H9 (cell line): ENCODE data around the gene SLC2A11. TPM values are rescaled to one million over a fixed set of nuclear protein-coding genes. Genes with fewer than 3 reads are reported as not detected.

Experiments used
- DNase-seq: peaks from one replicate; pipeline ENCODE4 v3.0.0-alpha.2; 2017
- H2AFZ ChIP-seq: one replicate; pipeline ENCODE4 v1.6.1; 2013; ENCODE audit warnings: mild to moderate bottlenecking, low read length, control low read depth, moderate library complexity
- H2AK5ac ChIP-seq: 2 replicates; pipeline ENCODE4 v1.6.1; 2013; ENCODE audit warnings: low read length, control low read depth, mixed read lengths; ENCODE audit not compliant: insufficient read length
- H2BK120ac ChIP-seq: one replicate; pipeline ENCODE4 v1.6.1; 2013; ENCODE audit warnings: low read depth, mild to moderate bottlenecking, low read length, control low read depth, inconsistent platforms; ENCODE audit not compliant: poor library complexity, severe bottlenecking
- H2BK12ac ChIP-seq: 2 replicates; pipeline ENCODE4 v1.6.1; 2013; ENCODE audit warnings: low read length, control low read depth, mixed read lengths, low read depth; ENCODE audit not compliant: insufficient read length
- H2BK15ac ChIP-seq: 2 replicates; pipeline ENCODE4 v1.6.1; 2013; ENCODE audit warnings: low read depth, low read length, control low read depth
- H2BK20ac ChIP-seq: one replicate; pipeline ENCODE4 v1.6.1; 2013; ENCODE audit warnings: low read depth, mild to moderate bottlenecking, low read length, control low read depth, inconsistent platforms; ENCODE audit not compliant: poor library complexity, severe bottlenecking
- H2BK5ac ChIP-seq: 2 replicates; pipeline ENCODE4 v1.6.1; 2013; ENCODE audit warnings: low read length, control low read depth, mixed read lengths; ENCODE audit not compliant: insufficient read length
- H3K14ac ChIP-seq: 2 replicates; pipeline ENCODE4 v1.6.1; 2013; ENCODE audit warnings: low read length, control low read depth; ENCODE audit not compliant: insufficient read depth
- H3K18ac ChIP-seq: 2 replicates; pipeline ENCODE4 v1.6.1; 2013; ENCODE audit warnings: low read depth, mild to moderate bottlenecking, mixed read lengths, low read length, control low read depth; ENCODE audit not compliant: insufficient read length
- H3K23ac ChIP-seq: 2 replicates; pipeline ENCODE4 v1.6.1; 2013; ENCODE audit warnings: low read length, control low read depth, mixed read lengths, low read depth; ENCODE audit not compliant: insufficient read length
- H3K23me2 ChIP-seq: 2 replicates; pipeline ENCODE4 v1.6.1; 2013; ENCODE audit warnings: low read depth, mild to moderate bottlenecking, mixed read lengths, low read length, control low read depth; ENCODE audit not compliant: insufficient read length, poor library complexity, severe bottlenecking
- H3K27ac ChIP-seq: 2 replicates; pipeline ENCODE4 v1.5.1; 2013; ENCODE audit warnings: low read length, control low read depth, mixed read lengths, low read depth; ENCODE audit not compliant: insufficient read length
- H3K27me3 ChIP-seq: 2 replicates; pipeline ENCODE4 v1.6.1; 2013; ENCODE audit warnings: low read length, control low read depth, inconsistent platforms; ENCODE audit not compliant: insufficient read depth
- H3K4ac ChIP-seq: 2 replicates; pipeline ENCODE4 v1.6.1; 2013; ENCODE audit warnings: low read depth, mild to moderate bottlenecking, control low read depth, inconsistent platforms, low read length, moderate library complexity
- H3K4me1 ChIP-seq: 2 replicates; pipeline ENCODE4 v1.6.1; 2013; ENCODE audit warnings: low read length, control low read depth, inconsistent platforms; ENCODE audit not compliant: insufficient read depth
- H3K4me2 ChIP-seq: 2 replicates; pipeline ENCODE4 v1.6.1; 2013; ENCODE audit warnings: low read length, control low read depth, mixed read lengths; ENCODE audit not compliant: insufficient read length, insufficient read depth
- H3K56ac ChIP-seq: 2 replicates; pipeline ENCODE4 v1.6.1; 2013; ENCODE audit warnings: low read depth, mild to moderate bottlenecking, mixed read lengths, low read length, control low read depth; ENCODE audit not compliant: insufficient read length
- H3K79me1 ChIP-seq: 2 replicates; pipeline ENCODE4 v1.6.1; 2013; ENCODE audit warnings: low read depth, mild to moderate bottlenecking, moderate library complexity, low read length, control low read depth, inconsistent platforms; ENCODE audit not compliant: insufficient read depth, poor library complexity, severe bottlenecking
- H3K79me2 ChIP-seq: 2 replicates; pipeline ENCODE4 v1.6.1; 2013; ENCODE audit warnings: low read length, control low read depth, inconsistent platforms; ENCODE audit not compliant: insufficient read depth
- H3K9ac ChIP-seq: 2 replicates; pipeline ENCODE4 v1.6.1; 2013; ENCODE audit warnings: low read length, control low read depth, mixed read lengths; ENCODE audit not compliant: insufficient read length; ENCODE audit errors: extremely low read depth
- H3K9me3 ChIP-seq: one replicate; pipeline ENCODE4 v1.6.1; 2013; ENCODE audit warnings: low read depth, low read length, inconsistent platforms; ENCODE audit not compliant: control insufficient read depth
- H3T11ph ChIP-seq: one replicate; pipeline ENCODE4 v1.6.1; 2013; ENCODE audit warnings: mild to moderate bottlenecking, low read length, control low read depth, inconsistent platforms
- H4K20me1 ChIP-seq: one replicate; pipeline ENCODE4 v1.6.1; 2013; ENCODE audit not compliant: control insufficient read depth, insufficient read length, insufficient read depth
- H4K5ac ChIP-seq: 2 replicates; pipeline ENCODE4 v1.6.1; 2013; ENCODE audit warnings: low read depth, mild to moderate bottlenecking, mixed read lengths, low read length, control low read depth; ENCODE audit not compliant: insufficient read length
- H4K8ac ChIP-seq: replicated peaks from 2 replicates; pipeline ENCODE4 v1.6.1; 2013; ENCODE audit warnings: low read length, control low read depth, mixed read lengths, low read depth; ENCODE audit not compliant: insufficient read length
- H4K91ac ChIP-seq: 2 replicates; pipeline ENCODE4 v1.6.1; 2013; ENCODE audit warnings: low read depth, mild to moderate bottlenecking, moderate library complexity, mixed read lengths, low read length, control low read depth; ENCODE audit not compliant: insufficient read length
- H3K27ac Mint-ChIP-seq, 3 experiments: 2 replicates in 2 of 3; 3 replicates in 1 of 3; pipeline ENCODE4 v1.8.0; 2020 to 2021; ENCODE audit warnings: mixed read lengths in 3 of 3, mild to moderate bottlenecking in 1 of 3, moderate library complexity in 1 of 3
- H3K27me3 Mint-ChIP-seq: 2 replicates; pipeline ENCODE4 v1.8.0; 2021; ENCODE audit warnings: low read depth, mild to moderate bottlenecking, moderate library complexity, mixed read lengths
- H3K36me3 Mint-ChIP-seq, 3 experiments: 2 replicates in 2 of 3; 3 replicates in 1 of 3; pipeline ENCODE4 v1.8.0; 2020 to 2021; ENCODE audit warnings: low read depth in 3 of 3, mixed read lengths in 3 of 3; ENCODE audit not compliant: insufficient read depth in 1 of 3
- H3K4me1 Mint-ChIP-seq, 2 experiments: 2 replicates each; pipeline ENCODE4 v1.8.0; 2020; ENCODE audit warnings: mixed read lengths in 2 of 2
- H3K4me3 Mint-ChIP-seq, 2 experiments: 2 replicates in 1 of 2; 3 replicates in 1 of 2; pipeline ENCODE4 v1.8.0; 2020 to 2021; ENCODE audit warnings: mild to moderate bottlenecking in 2 of 2, mixed read lengths in 2 of 2, moderate library complexity in 1 of 2
- H3K9me3 Mint-ChIP-seq, 2 experiments: 2 replicates in 1 of 2; 3 replicates in 1 of 2; pipeline ENCODE4 v1.8.0; 2020; ENCODE audit warnings: mild to moderate bottlenecking in 2 of 2, mixed read lengths in 2 of 2, moderate library complexity in 1 of 2
- CTCF ChIP-seq: fragments of 200-600 bp; sonication (generic); conservative IDR thresholded peaks from 3 replicates; pipeline ENCODE4 v1.8.0; 2021; ENCODE audit warnings: antibody characterized with exemption, mild to moderate bottlenecking
- WGBS: extraction: QIAGEN DNeasy Blood & Tissue Kit; methylation state at CpG from one replicate; pipeline ENCODE4 v1.1.7; 2013; ENCODE audit warnings: missing lambda C conversion rate, low lambda C conversion rate, mixed read lengths; ENCODE audit not compliant: insufficient read length; ENCODE audit errors: extremely low coverage; 5-methylcytosine and 5-hydroxymethylcytosine counted together
- total RNA-seq: library from RNA; stranded (reverse); gene quantifications from 2 replicates; pipeline ENCODE4 v1.2.1, GENCODE V29; 2021

SLC2A11 gene
- total RNA-seq, 1 experiment from 2014 or later, result 15.0 TPM

GRCh38 chr22:23903328-23903971 is 45.8 kb downstream of the SLC2A11 start:
- Mint-ChIP-seq H3K4me1 (peaks cover 26 to 33% of the 10 kb centered on the region in 2 experiments), H3K9me3 (peaks cover 14 to 24% of the 10 kb centered on the region in 2 experiments), H3K27me3 (peaks cover 31% of the 10 kb centered on the region), H3K4me3 (no peak overlapping the region), H3K36me3 (peaks cover 21 to 30% (median 26%) of the 10 kb centered on the region in 3 experiments), H3K27ac (no peak overlapping the region)
- no peak overlapping the region for H3K14ac ChIP-seq
- H3K27ac ChIP-seq, result no peak overlapping the region
- H3K9me3 ChIP-seq, result no peaks in the 10 kb centered on the region
- H3K23me2 ChIP-seq, result no peaks in the 10 kb centered on the region
- no peak overlapping the region for H3K4me2 ChIP-seq
- no peaks in the 10 kb centered on the region for H3K79me2 ChIP-seq
- H2AFZ ChIP-seq, result no peak overlapping the region
- H4K8ac ChIP-seq, result no peak overlapping the region
- TF ChIP-seq CTCF, result no peak
- H2BK20ac ChIP-seq, result no peak overlapping the region
- no peak overlapping the region for H2BK5ac ChIP-seq
- H2AK5ac ChIP-seq, result no peak overlapping the region
- no peak overlapping the region for H2BK15ac ChIP-seq
- no peak overlapping the region for H3K56ac ChIP-seq
- no CpG with 5 or more reads among the region's 8 CpGs for WGBS
- no peak overlapping the region for H2BK120ac ChIP-seq
- H2BK12ac ChIP-seq, result no peak overlapping the region
- no peaks in the 10 kb centered on the region for H4K20me1 ChIP-seq
- no peak for DNase-seq
- H3K27me3 ChIP-seq, result no peaks in the 10 kb centered on the region
- no peak overlapping the region for H3K23ac ChIP-seq
- H3K9ac ChIP-seq, result no peak overlapping the region
- no peak overlapping the region for H3K4ac ChIP-seq
- no peak overlapping the region for H3K18ac ChIP-seq
- no peaks in the 10 kb centered on the region for H3K79me1 ChIP-seq
- no peak overlapping the region for H3T11ph ChIP-seq
- H4K91ac ChIP-seq, result no peak overlapping the region
- no peaks in the 10 kb centered on the region for H3K4me1 ChIP-seq
- H4K5ac ChIP-seq, result no peak overlapping the region
